ENCODE measurements around the gene UBN1.

DNA sequence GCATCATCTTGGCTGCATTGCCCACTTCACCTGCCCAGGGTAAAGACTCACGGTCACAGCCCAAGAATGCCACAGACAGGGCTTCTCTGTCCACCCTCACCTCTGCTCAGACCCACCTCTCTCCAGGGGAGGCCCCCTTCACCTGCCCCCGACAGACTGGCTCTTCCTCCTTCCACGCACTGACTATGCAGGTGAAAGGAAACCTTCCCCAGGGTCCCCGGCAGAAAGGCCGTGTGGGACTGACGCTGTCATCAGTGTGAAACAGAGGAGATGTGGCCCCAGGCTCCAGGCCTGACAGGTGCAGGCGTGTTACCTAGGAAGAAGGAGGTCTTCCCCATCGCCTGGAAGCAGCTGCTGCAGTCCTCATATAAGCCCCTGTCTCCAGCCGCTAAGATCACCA, 35.5 kb upstream of the UBN1 start:
- TF ChIP-seq, protein P1, sequence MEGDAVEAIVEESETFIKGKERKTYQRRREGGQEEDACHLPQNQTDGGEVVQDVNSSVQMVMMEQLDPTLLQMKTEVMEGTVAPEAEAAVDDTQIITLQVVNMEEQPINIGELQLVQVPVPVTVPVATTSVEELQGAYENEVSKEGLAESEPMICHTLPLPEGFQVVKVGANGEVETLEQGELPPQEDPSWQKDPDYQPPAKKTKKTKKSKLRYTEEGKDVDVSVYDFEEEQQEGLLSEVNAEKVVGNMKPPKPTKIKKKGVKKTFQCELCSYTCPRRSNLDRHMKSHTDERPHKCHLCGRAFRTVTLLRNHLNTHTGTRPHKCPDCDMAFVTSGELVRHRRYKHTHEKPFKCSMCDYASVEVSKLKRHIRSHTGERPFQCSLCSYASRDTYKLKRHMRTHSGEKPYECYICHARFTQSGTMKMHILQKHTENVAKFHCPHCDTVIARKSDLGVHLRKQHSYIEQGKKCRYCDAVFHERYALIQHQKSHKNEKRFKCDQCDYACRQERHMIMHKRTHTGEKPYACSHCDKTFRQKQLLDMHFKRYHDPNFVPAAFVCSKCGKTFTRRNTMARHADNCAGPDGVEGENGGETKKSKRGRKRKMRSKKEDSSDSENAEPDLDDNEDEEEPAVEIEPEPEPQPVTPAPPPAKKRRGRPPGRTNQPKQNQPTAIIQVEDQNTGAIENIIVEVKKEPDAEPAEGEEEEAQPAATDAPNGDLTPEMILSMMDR (IDR thresholded peaks at IDR 0.05; ENCODE audit: borderline replicate concordance, extremely low read depth, low read length, poor library complexity, severe bottlenecking) = no peak
- no peak for TF ChIP-seq EZH2 (IDR thresholded peaks at IDR 0.05; ENCODE audit: borderline replicate concordance, low read depth, low read length, severe bottlenecking)

Data from DND-41 (cell line).